Hepatocyte (in vitro differentiated cells): ENCODE data around the gene ITGA11.

Experiments used
- CTCF ChIP-seq: fragments of 200-600 bp; sonication (generic); IDR thresholded peaks from 2 replicates; pipeline ENCODE4 v1.5.1; 2016; ENCODE audit warnings: antibody characterized with exemption, mild to moderate bottlenecking; ENCODE audit not compliant: poor library complexity
- EZH2 ChIP-seq: fragments of 200-600 bp; sonication (generic); IDR thresholded peaks from 2 replicates; pipeline ENCODE4 v1.6.1; 2016; ENCODE audit warnings: antibody characterized with exemption, mild to moderate bottlenecking, borderline replicate concordance

GRCh38 chr15:68303560-68304436 is 128.2 kb downstream of the ITGA11 start:
- TF ChIP-seq CTCF = no peak
- TF ChIP-seq EZH2 = no peak
